NCI-H2107 treated with DMSO at 0.1 percent for 48 hours (cell line): Measurements from ENCODE around the gene COP1.

ENCODE experiments used
- DNase-seq: peaks from one replicate; lab custom pipeline; 2025; ENCODE audit not compliant: unreplicated experiment; lab: John Stamatoyannopoulos, UW

Gene COP1

DNA sequence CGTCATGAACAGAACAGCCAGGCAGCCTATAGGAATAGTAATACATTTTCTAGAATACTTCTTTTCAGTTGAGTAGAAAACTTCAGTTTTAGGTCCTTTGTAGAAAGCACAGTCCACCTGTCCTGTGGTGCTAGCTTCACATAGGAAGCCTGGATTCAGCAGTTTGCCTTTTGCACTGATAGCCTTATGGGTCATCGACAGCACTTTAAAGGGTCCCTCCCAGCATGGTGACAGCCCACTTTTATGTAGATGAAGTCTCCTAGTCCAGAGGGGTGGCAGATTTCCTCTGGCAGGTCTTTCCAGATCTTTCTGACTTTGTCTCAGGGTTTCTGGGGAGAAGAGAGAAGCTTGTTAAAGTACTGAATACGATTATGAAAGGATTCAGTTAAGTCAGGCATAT is 302.3 kb downstream of the COP1 start:
- DNase-seq = no peak

DNA sequence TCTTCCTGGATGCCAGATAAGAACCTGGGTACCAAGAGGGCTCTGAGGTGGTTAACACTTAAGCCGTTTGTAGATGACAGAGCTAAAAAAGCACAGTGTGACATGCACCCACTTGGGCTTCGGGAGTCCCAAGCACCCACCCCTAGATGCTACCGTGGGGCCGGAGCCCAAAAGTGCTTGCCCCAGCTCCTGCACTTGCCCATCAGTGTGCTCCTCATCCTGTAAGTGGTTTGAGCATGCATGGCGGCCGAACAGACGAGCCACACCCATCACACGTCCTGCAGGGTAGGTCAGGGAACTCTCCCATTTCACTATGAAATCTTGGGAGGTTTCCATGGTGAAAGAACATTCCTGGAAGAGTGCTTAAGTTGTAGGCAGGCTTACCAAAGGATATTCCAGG is 304.8 kb downstream of the COP1 start:
- no peak for DNase-seq

DNA sequence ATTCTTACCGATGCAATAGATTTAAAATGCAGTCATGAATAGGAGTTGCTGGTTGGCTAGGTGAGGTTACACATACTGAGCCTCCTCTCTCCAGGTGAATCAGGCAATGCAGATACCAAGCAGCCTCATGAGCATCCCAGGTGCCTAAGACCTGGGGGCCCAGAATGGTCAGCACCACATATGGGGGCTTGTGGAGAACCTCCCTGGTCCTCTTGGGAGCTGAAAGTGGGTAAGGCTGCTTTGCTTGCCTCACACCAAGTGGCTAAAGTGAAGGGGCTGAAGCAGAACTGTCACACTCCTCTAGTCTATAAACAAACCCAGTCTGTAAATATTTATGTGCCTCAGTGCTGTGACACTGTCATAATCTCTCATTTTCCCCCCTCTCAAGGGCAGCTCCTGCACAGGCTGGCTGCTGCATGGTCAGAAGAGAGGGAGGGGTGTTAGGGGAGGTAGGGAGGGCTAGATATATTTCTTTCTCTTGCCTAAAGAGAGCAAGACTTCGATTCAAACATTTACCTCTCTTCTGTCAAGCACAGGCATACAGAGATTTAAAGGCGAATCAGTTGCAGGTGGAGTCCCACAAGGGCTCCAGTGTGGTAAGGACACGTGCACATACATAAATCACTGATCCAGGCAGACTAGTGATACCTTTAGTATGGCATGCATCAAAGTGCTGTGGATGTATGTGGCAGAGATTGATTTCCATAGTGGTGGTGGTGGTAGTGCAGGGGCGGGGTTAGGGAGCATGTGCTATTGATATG is 305.8 kb downstream of the COP1 start:
- DNase-seq = no peak

DNA sequence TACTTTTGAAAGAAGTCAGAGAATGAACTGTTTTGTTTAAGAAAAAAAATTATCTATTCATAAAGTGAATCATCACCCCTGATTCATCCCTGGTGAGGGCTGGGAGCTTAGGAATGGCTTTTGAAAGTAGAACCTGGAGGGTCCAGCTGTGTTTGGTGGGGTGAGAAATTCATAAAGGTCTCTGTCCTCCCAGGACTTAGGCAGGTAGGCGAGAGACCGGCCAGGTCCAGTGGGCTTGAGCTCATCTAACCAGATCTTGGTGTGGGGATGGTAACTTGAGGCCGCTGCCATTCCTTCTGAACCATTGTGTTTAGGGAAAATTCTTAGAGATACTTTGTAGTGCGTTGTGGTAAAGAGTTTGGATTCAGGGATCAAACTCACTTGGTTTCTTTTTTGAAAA is 306.9 kb downstream of the COP1 start:
- no peak for DNase-seq

DNA sequence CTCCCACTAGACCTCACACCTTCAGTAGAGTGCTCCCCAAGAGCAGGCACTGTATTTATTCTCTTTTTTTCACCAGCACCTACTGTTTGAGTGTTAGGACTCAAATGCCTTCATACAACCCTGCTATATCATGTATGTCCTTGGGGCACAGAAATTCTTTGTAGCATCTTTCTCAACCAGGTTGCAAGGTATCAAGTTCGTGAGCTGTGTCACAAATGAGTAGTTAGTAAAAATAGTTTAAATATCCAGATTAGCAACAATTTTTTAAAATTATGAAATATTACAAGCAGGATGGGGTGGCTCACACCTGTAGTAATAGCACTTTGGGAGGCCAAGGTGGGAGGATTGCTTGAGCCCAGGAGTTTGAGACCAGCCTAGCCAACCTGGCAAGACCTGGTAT is 311.1 kb downstream of the COP1 start:
- no peak for DNase-seq
